Thymus (tissue), 11 donors: ENCODE results near the gene SLC35F3. TPM values are rescaled to one million over a fixed set of nuclear protein-coding genes. Genes with fewer than 3 reads are reported as not detected.

Source experiments
- DNase-seq, 9 donors: peaks; one replicate each; pipeline ENCODE4 v3.0.0-alpha.2; 2013; ENCODE audit warnings: low spot score in 9 of 9, low read depth in 6 of 9, missing footprints in 1 of 9
- H3K27ac ChIP-seq, 2 donors: one replicate each; pipeline ENCODE4 v1.5.1; 2013; ENCODE audit warnings: control low read depth in 1 of 2, low read depth in 1 of 2, low read length in 1 of 2, mild to moderate bottlenecking in 1 of 2, moderate library complexity in 1 of 2
- H3K27me3 ChIP-seq, 2 donors: one replicate each; pipeline ENCODE4 v1.5.1; 2013; ENCODE audit warnings: low read length in 1 of 2; ENCODE audit not compliant: control insufficient read depth in 2 of 2, insufficient read depth in 1 of 2
- H3K36me3 ChIP-seq, 2 donors: one replicate each; pipeline ENCODE4 v1.5.1; 2013; ENCODE audit warnings: low read length in 1 of 2, mild to moderate bottlenecking in 1 of 2, moderate library complexity in 1 of 2; ENCODE audit not compliant: control insufficient read depth in 2 of 2, insufficient read depth in 2 of 2
- H3K4me1 ChIP-seq, 2 donors: one replicate each; pipeline ENCODE4 v1.5.1; 2013; ENCODE audit warnings: low read length in 2 of 2; ENCODE audit not compliant: control insufficient read depth in 2 of 2, insufficient read depth in 2 of 2
- H3K4me3 ChIP-seq, 2 donors: one replicate each; pipeline ENCODE4 v1.5.1; 2013; ENCODE audit warnings: low read length in 2 of 2, control low read depth in 1 of 2, mild to moderate bottlenecking in 1 of 2
- H3K9me3 ChIP-seq, 2 donors: one replicate each; pipeline ENCODE4 v1.5.1; 2013; ENCODE audit warnings: low read length in 1 of 2, mild to moderate bottlenecking in 1 of 2; ENCODE audit not compliant: control insufficient read depth in 2 of 2, insufficient read depth in 1 of 2
- WGBS: extraction: QIAGEN DNeasy Blood & Tissue Kit; methylation state at CpG from one replicate; pipeline ENCODE4 v1.1.7; 2013; 5-methylcytosine and 5-hydroxymethylcytosine counted together
- polyA plus RNA-seq: library from polyadenylated mRNA; stranded (reverse); fragments of 200-250 nt; gene quantifications from one replicate; pipeline ENCODE4 v1.2.3, GENCODE V29; 2013
- total RNA-seq: library from RNA; stranded (reverse); fragments of 120-200 nt; gene quantifications from one replicate; pipeline ENCODE4 v1.2.4, GENCODE V29; 2013
- donor health status: healthy.

The SLC35F3 gene
- total and polyA plus RNA-seq, 2 donors = 1.9 to 3.2 TPM

GRCh38 chr1:233946724-233947123, 42.2 kb downstream of the SLC35F3 start:
- WGBS = 99% methylated on average over 1 of the region's 1 CpG
- H3K4me1 ChIP-seq = no peaks in the 10 kb centered on the region
- no peak overlapping the region for H3K4me3 ChIP-seq
- H3K27me3 ChIP-seq = no peaks in the 10 kb centered on the region
- no peaks in the 10 kb centered on the region for H3K36me3 ChIP-seq
- no peak for DNase-seq
- H3K27ac ChIP-seq = no peak overlapping the region
- H3K9me3 ChIP-seq = no peaks in the 10 kb centered on the region

DNA sequence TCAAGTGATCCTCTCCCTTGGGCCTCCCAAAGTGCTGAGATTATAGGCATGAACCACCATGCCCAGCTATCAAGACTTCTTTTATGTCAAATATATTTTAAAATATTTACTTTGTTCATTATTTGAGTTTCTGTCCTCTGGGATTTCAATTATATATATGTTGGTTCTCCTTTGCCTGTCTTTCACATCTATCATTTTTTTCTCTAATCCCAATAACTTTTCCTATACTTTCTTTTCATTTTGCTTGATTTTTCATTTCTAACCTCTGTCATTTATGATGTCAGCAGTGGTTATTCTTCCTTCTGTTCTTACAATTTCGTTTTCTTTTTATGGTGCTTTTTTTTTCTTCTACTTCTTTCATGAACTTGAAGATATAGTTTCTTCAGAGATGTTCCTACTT, 47.3 kb downstream of the SLC35F3 start:
- Histone ChIP-seq H3K4me3 (no peak overlapping the region), H3K9me3 (no peaks in the 10 kb centered on the region), H3K36me3 (no peaks in the 10 kb centered on the region), H3K27ac (no peak overlapping the region), H3K4me1 (no peaks in the 10 kb centered on the region), H3K27me3 (no peaks in the 10 kb centered on the region)
- no peak for DNase-seq
- 73% methylated on average over 1 of the region's 1 CpG for WGBS

DNA sequence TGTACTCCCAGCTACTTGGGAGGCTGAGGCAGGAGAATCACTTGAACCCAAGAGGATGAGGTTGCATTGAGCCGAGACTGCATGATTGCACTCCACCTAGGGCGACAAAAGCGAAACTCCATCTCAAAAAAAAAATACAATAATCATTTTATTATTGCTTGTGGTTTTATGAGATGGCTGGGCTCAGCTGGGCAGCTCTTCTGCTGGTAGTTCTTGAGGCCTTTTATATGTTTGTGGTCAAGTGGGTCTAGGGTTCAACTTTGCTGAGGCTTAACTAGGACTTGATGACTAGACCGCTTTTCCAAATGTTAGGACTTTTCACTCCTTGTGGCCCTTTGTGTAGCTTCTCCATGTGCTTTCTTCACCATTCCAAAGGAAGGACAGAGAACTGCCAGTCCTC, 53.2 kb downstream of the SLC35F3 start:
- no peak overlapping the region for H3K4me3 ChIP-seq
- H3K27ac ChIP-seq = no peak overlapping the region
- DNase-seq = no peak
- H3K4me1 ChIP-seq = no peaks in the 10 kb centered on the region
- H3K36me3 ChIP-seq = no peaks in the 10 kb centered on the region
- H3K9me3 ChIP-seq = no peaks in the 10 kb centered on the region
- WGBS = 99% methylated on average over 4 of the region's 4 CpGs
- H3K27me3 ChIP-seq = no peaks in the 10 kb centered on the region

GRCh38 chr1:233959102-233959501, 54.6 kb downstream of the SLC35F3 start:
- WGBS = 62% methylated on average over 3 of the region's 3 CpGs
- H3K36me3 ChIP-seq = no peaks in the 10 kb centered on the region
- DNase-seq = no peak
- H3K27me3 ChIP-seq = no peaks in the 10 kb centered on the region
- H3K27ac ChIP-seq = no peak overlapping the region
- H3K4me1 ChIP-seq = no peaks in the 10 kb centered on the region
- H3K4me3 ChIP-seq = no peak overlapping the region
- H3K9me3 ChIP-seq = no peaks in the 10 kb centered on the region

DNA sequence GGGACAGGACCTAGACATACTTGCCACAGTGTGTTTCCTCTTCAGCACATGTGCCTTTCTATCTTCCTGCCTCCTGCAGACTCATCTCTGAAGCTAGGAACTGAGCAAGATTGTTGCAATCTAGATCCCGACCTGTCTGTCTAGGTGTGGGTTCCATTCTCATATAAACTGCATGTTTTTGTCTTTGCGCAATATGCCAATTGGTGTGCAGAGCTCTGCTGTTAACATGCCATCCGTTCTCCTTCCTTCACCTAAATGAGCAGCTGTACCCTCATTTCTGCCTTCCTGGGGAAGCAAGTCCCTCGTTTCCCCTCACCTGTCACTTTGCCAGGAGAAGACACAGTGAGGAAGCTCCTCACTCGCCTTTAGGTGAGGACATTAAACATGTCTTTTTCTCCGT, 55.5 kb downstream of the SLC35F3 start:
- Histone ChIP-seq H3K4me3 (no peak overlapping the region), H3K36me3 (no peaks in the 10 kb centered on the region), H3K9me3 (no peaks in the 10 kb centered on the region), H3K4me1 (no peaks in the 10 kb centered on the region), H3K27me3 (no peaks in the 10 kb centered on the region), H3K27ac (no peak overlapping the region)
- no peak for DNase-seq
- 87% methylated on average over 6 of the region's 6 CpGs for WGBS

DNA sequence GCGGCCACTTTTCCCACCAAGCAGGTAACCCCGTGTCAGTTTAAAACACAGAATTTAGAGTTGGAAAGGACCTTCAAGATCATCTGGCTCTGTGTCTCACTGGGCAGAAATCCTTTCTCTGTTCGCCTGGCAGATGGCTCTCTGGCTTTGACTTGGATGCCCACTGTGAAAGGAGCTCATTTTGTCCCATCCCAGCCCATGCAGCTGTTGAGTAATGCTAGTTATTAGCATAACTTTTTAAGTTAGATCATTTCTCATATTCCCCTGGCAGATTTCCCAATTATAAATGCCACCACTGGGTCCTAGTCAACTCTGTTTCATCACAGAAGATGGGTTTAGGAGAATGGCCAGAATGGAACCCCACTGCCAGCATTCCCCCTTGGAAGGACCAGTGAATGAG, 55.9 kb downstream of the SLC35F3 start:
- Histone ChIP-seq H3K27me3 (no peaks in the 10 kb centered on the region), H3K4me3 (no peak overlapping the region), H3K9me3 (no peaks in the 10 kb centered on the region), H3K27ac (no peak overlapping the region), H3K36me3 (no peaks in the 10 kb centered on the region), H3K4me1 (no peaks in the 10 kb centered on the region)
- 92% methylated on average over 3 of the region's 3 CpGs for WGBS
- no peak for DNase-seq

- H3K4me1 ChIP-seq = no peaks in the 10 kb centered on the region
- 92% methylated on average over 3 of the region's 3 CpGs for WGBS
- H3K36me3 ChIP-seq = no peaks in the 10 kb centered on the region
- no peaks in the 10 kb centered on the region for H3K27me3 ChIP-seq
- H3K9me3 ChIP-seq = no peaks in the 10 kb centered on the region
- no peak overlapping the region for H3K4me3 ChIP-seq
- DNase-seq = no peak
- H3K27ac ChIP-seq = no peak overlapping the region
These were observed 58.4 kb downstream of the SLC35F3 start for GRCh38 chr1:233962878-233963277.

GRCh38 chr1:233965856-233966255, 61.4 kb downstream of the SLC35F3 start:
- Histone ChIP-seq H3K27ac (no peak overlapping the region), H3K36me3 (no peaks in the 10 kb centered on the region), H3K4me3 (no peak overlapping the region), H3K4me1 (no peaks in the 10 kb centered on the region), H3K27me3 (no peaks in the 10 kb centered on the region), H3K9me3 (no peaks in the 10 kb centered on the region)
- no peak for DNase-seq

GRCh38 chr1:233971753-233972152, 67.3 kb downstream of the SLC35F3 start:
- 96% methylated on average over 7 of the region's 7 CpGs for WGBS
- H3K4me1 ChIP-seq = no peaks in the 10 kb centered on the region
- no peak for DNase-seq
- no peaks in the 10 kb centered on the region for H3K36me3 ChIP-seq
- H3K27me3 ChIP-seq = no peaks in the 10 kb centered on the region
- no peaks in the 10 kb centered on the region for H3K9me3 ChIP-seq
- H3K27ac ChIP-seq = no peak overlapping the region
- H3K4me3 ChIP-seq = no peak overlapping the region

GRCh38 chr1:233972563-233972950, 68.1 kb downstream of the SLC35F3 start:
- Histone ChIP-seq H3K4me3 (no peak overlapping the region), H3K9me3 (no peaks in the 10 kb centered on the region), H3K27me3 (no peaks in the 10 kb centered on the region), H3K36me3 (no peaks in the 10 kb centered on the region), H3K27ac (no peak overlapping the region), H3K4me1 (no peaks in the 10 kb centered on the region)
- DNase-seq = no peak
- WGBS = 94% methylated on average over 4 of the region's 4 CpGs
